HG03457 (cell line): ENCODE data around the gene POU6F2.

Experiments used
- ATAC-seq: cut with Tn5 transposase; IDR thresholded peaks from one replicate; pipeline ENCODE4 v1.9.1; 2021; ENCODE audit warnings: moderate number of reproducible peaks; ENCODE audit not compliant: unreplicated experiment

The POU6F2 gene

DNA sequence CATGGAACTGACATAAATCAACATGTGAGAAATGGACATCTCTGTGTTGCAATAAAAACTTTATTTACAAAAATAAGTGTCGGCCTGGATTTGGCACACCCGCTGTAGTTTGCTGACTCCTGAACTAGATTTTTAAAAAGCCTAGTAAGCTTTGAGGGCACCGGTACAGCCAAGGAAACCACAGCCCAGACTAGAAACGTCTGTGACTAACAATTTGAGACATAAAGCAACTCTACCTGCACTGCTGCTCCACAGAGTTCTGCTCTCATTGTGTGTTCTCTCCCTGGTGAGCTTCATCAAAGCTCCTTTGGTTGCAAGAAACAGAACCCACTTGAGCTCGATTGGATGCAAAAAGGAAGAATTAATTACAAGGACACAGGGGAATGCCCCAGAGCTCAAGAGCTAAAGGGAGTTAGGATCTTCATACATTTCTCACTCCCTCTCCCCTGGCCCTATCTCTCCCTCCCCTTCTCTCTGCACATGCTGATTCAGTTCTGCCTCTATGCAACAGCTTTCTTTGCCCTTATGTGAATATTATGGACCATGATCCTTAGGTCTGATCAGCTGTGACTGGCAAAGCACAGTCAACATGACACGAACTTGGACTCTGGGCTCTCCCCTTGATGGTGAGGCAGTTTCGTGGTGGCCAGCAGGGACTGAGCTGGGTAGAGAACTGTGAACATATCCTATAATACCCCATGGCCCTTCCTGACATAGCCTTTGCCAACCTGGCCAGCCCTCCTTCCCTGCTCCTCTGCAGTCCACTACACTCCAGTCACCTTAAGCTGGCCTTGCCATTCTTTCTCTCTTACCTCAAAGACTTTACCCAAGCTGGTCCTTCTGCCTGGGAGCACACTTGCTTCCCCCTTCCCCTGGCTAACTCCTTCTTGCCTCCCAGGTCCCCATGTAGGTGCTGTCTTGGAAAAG is 511.0 kb downstream of the POU6F2 start:
- ATAC-seq, result no peak

DNA sequence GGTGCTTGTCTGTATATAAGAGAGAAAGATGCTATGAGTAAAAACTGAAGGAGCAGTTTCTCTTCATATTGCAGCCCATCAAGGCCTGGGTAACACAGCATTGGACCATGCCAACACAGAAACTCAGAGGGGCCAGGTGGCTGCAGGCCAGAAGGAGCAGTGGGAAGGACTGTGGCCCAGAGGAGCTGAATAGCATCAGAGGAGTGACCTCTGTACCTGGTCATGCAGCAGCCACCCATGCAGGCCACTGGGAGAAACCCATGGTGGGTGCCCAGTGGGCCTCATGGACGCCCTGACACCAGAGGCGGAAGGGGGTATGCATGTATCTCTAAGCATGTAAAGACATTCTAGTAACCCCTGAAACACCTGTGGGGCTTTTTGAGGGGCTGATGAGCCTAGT is 512.6 kb downstream of the POU6F2 start:
- no peak for ATAC-seq

DNA sequence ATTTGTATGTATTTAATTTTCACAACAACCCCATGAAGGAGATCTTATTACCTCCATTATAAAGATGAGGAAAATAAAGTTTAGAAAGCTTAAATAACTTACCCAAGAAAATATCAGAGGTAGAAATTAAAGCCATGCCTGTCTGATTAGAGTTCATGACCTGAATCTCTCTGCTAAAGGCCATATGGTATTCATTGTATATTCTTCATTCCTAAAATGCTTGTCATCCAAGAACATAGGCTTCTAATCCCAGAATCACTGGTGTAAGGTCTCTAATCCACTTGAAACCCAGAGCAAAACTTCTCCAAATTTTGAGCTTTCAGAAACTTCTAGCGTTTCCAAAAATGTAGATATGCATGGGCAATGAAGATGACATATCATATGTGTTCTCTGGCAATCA is 516.2 kb downstream of the POU6F2 start:
- ATAC-seq, result no peak

GRCh38 chr7:39501358-39501757 is 523.6 kb downstream of the POU6F2 start:
- ATAC-seq, result no peak

- ATAC-seq, result no peak
These were observed 527.3 kb downstream of the POU6F2 start for GRCh38 chr7:39504963-39505362.

- no peak for ATAC-seq
These were observed 530.3 kb downstream of the POU6F2 start for GRCh38 chr7:39507866-39508551.

GRCh38 chr7:39509436-39509835 is 531.7 kb downstream of the POU6F2 start:
- no peak for ATAC-seq

- no peak for ATAC-seq
These were observed 532.2 kb downstream of the POU6F2 start for GRCh38 chr7:39509912-39510311.

DNA sequence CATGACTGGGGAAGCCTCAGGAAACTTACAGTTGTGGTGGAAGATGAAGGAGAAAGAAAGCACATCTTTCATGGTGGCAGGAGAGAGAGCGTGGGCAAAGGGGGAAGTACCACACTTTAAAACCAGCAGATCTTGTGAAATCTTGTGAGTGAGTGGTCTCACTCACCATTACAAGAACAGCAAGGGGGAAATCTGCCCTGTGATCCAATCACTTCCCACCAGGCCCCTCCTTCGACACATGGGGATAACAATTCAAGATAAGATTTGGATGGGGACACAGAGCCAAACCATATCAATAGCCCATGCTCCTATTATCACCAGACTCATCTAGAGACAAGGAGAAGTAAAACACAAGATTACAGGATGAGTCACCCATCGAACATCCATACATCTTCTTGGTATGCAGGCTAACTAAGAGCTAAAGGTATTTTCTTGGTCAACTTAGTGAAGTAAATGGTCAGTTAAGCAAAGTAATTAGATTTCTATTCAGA is 533.2 kb downstream of the POU6F2 start:
- no peak for ATAC-seq

- ATAC-seq, result no peak
These were observed 538.0 kb downstream of the POU6F2 start for GRCh38 chr7:39515534-39516228.

DNA sequence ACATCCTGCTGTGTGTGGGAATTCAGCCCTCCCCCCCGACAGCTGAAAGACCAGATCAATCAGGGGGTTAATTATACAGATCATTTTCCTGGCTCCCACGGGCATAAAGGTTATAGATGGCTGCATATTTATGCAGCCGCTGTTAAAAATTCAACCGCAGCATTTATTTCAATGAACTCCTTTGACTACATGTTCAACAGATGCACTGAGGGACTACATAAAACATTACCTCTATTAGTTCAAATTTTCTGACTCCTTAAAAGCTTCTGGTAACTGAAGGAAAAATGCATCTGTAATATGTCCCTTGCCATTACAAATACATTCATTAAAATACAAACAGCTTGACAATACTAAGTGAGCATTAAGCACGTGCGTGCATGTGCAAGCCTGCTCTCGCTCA is 538.8 kb downstream of the POU6F2 start:
- ATAC-seq, result no peak

- ATAC-seq, result no peak
These were observed 539.5 kb downstream of the POU6F2 start for GRCh38 chr7:39517240-39517639.
